Tibial nerve (tissue), 4 donors: ENCODE measurements around the gene RPRD1B.

Source experiments
- EP300 ChIP-seq, 2 donors: sonication (generic); formaldehyde crosslinking; IDR thresholded peaks; one replicate each; pipeline ENCODE4 v1.6.1; 2017; ENCODE audit warnings: antibody characterized with exemption in 2 of 2, mild to moderate bottlenecking in 1 of 2
- POLR2A ChIP-seq, 2 donors: fragments of 450-650 bp; IDR thresholded peaks; one replicate each; pipeline ENCODE4 v1.6.1; 2017; ENCODE audit warnings: antibody characterized with exemption in 2 of 2, mild to moderate bottlenecking in 2 of 2, moderate library complexity in 2 of 2
- TF ChIP-seq, protein P1 (sequence below), 5 experiments: fragments of 200-600 bp in 3 of 5; fragments of 450-650 bp in 2 of 5; sonication (generic) in 3 of 5; IDR thresholded peaks; one replicate each; pipeline ENCODE4 v1.5.1; 2016 to 2019; ENCODE audit warnings: antibody characterized with exemption in 5 of 5, mild to moderate bottlenecking in 3 of 5, moderate library complexity in 2 of 5

DNA sequence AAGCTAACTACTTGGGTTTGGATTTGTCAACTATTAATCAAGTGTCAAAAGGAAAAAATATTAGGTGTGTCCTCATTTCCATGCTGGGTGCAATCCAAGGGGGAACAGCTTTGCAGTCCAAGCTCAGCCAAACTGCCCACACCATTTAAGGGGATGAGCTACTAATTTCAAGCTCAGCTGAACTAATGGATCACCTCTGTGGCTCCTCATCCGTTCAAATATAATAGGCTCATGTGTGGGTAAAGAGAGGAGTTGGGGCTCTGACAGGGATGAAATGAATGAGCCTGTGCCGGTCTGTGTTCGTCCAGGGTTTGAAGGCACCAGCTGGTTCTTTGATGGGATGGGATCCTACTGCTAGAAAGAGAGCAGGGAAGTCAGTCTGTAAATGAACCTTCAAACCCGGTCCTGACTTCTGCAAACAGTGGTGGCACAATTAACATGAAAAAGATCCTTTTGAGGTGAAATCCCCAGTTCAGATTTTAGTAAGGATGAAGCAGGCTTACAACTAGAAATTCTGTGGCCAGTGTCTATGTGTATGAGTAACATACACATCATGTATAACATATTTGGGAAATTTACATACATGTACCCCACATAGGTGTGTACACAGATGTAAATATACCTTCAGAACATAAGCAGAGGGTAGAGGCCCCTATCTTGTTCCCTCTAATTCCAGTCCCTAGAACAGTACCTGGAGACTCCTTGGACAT is 42.2 kb upstream of the RPRD1B start:
- TF ChIP-seq, protein P1, sequence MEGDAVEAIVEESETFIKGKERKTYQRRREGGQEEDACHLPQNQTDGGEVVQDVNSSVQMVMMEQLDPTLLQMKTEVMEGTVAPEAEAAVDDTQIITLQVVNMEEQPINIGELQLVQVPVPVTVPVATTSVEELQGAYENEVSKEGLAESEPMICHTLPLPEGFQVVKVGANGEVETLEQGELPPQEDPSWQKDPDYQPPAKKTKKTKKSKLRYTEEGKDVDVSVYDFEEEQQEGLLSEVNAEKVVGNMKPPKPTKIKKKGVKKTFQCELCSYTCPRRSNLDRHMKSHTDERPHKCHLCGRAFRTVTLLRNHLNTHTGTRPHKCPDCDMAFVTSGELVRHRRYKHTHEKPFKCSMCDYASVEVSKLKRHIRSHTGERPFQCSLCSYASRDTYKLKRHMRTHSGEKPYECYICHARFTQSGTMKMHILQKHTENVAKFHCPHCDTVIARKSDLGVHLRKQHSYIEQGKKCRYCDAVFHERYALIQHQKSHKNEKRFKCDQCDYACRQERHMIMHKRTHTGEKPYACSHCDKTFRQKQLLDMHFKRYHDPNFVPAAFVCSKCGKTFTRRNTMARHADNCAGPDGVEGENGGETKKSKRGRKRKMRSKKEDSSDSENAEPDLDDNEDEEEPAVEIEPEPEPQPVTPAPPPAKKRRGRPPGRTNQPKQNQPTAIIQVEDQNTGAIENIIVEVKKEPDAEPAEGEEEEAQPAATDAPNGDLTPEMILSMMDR (IDR thresholded peaks at IDR 0.05) = no peak
- TF ChIP-seq POLR2A (IDR thresholded peaks at IDR 0.05) = no peak
- TF ChIP-seq EP300 (IDR thresholded peaks at IDR 0.05) = no peak
